ENCODE data around the gene JMJD8.
"Not testable (repeated sequence)": the region's sequence is repeated elsewhere in the genome, so short reads cannot be mapped to it uniquely, and the experiment has no call there.

JMJD8 gene

GRCh38 chr16:721765-722540, 37.8 kb upstream of the JMJD8 start:
- no peak for DNase-seq (ENCODE audit: low read depth)

- peak; percentile 55 for DNase-seq (ENCODE audit: low read depth)
Observed at GRCh38 chr16:720990-721764, 37.0 kb upstream of the JMJD8 start, which contains the start of gene ANTKMT. Gene ANTKMT, plus strand, starts transcription at chr16:721146. Its CDS starts 129 bp downstream, at chr16:721275.

DNA sequence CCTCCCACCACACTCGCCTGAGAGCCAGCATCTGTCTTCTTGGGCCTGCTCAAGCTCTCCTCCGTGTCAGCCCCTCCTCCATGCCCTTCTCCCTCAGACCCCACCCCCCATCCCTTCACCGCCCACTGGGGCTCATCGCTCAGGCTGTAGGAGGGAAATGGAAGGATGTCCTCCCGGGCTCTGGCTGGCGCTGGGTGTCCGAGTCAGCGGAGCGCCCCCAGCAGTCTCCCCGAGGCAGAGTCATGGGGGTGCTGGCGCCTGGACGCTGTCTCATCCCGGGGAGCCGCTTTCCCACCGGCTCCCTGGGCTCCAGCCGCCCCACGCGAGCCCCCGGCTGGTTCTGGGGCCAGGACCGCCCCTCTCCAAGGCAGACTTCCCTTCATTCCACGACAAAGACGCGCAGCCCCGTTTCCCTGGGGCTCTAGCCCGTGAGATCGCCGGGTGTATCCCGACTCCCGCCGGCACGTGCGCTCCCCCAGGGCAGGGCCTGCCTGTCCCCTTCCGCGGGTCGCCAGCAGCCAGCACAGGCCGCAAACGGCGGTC, 36.4 kb upstream of the JMJD8 start:
- DNase-seq (ENCODE audit: low read depth) = no peak

- no peak for DNase-seq (ENCODE audit: low read depth)
Observed at GRCh38 chr16:719815-720446, 35.8 kb upstream of the JMJD8 start.

- no peak for DNase-seq (ENCODE audit: low read depth)
Observed at GRCh38 chr16:718922-719321, 34.8 kb upstream of the JMJD8 start.

DNA sequence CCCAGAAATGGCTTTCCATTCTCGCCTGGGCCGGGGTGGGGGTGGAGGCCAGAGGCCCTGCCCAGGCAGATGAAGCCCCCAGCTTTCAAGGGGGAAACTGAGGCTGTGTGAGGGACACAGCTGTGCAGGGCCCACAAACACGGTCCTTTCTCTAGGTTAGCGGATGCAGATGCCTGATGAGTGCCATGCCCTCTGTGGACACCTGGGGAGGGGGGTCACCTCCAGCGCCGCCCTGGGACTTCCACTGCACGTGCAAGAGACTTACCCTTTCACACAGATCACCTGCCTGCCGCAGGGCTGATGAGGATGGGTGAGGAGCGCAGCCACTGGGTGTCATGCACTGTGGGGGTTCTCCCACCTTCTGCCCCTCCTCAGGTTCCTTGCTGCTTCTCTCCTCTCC, 34.3 kb upstream of the JMJD8 start:
- no peak for DNase-seq (ENCODE audit: low read depth)

DNA sequence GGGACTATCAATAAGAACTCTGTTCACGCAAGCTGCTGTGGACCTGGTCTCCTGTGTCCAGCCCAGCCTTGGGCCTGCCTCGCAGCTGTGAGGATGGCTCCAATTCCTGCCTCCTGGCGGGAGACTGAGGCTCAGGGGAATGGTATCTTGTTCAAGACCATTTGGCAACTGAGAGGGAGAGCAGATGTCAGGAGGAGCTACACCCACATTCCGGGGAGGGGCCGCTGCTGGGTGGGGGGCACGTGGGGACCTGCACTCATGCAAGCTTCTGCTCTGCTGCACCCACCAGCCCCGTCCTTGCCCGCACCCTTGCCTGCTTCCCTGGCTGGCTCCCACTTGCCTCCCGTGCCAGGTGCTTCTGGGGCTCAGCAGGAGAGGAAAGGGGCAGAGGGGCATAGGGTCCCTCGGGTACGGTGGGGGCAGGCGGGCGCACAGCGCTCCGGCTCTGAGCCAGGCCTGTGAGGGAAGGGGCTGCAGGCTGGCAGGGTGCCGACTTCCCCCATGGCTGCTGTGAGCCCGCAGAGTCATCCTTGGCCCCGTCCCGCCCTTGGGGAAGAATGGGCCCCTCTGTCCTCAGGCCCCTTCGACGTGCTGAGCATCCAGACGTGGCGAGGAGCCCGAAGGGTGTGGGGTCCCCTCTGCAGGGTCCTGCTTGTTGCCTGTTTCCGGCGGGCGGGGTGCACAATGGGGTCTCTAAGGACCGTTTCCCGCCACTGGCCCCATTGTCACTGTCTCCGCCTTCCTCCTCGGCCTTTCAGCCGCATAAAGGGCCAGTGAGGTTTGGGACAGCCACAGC, 33.5 kb upstream of the JMJD8 start:
- no peak for DNase-seq (ENCODE audit: low read depth)

DNA sequence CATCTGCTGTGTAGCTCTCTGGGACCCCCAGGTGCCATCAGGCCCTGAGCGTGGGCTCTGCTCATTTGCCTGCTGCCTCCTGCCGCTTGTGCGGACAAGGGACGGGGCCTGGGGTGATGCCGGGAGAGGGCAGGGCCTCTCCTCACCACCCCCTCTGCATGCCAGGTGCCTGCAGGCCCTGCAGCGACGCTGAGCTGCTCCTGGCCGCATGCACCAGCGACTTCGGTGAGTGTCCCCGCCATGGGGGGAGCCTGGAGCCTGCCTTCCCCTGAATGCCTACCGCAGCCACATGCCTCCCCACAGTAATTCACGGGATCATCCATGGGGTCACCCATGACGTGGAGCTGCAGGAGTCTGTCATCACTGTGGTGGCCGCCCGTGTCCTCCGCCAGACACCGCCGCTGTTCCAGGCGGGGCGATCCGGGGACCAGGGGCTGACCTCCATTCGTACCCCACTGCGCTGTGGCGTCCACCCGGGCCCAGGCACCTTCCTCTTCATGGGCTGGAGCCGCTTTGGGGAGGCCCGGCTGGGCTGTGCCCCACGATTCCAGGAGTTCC, 32.7 kb upstream of the JMJD8 start:
- no peak for DNase-seq (ENCODE audit: low read depth)

DNA sequence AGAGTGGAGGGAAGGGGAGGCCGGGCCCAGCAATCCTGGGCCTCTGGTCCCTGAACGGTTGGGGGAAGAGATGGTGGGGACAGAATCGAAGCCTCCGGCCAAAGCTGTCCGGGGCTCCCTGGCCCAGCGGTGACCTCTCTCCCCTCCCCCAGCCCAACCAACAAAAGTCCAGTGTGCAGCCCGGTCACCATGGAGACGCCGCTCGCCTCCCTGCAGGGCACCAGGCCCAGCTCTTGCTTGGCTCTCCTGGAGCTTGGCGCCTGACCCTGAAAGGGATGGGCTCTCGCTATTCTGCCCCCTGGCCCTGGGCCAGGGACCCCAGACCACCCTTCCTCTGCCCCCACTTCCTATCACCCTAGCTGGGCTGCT, 32.0 kb upstream of the JMJD8 start:
- no peak for DNase-seq (ENCODE audit: low read depth)

DNA sequence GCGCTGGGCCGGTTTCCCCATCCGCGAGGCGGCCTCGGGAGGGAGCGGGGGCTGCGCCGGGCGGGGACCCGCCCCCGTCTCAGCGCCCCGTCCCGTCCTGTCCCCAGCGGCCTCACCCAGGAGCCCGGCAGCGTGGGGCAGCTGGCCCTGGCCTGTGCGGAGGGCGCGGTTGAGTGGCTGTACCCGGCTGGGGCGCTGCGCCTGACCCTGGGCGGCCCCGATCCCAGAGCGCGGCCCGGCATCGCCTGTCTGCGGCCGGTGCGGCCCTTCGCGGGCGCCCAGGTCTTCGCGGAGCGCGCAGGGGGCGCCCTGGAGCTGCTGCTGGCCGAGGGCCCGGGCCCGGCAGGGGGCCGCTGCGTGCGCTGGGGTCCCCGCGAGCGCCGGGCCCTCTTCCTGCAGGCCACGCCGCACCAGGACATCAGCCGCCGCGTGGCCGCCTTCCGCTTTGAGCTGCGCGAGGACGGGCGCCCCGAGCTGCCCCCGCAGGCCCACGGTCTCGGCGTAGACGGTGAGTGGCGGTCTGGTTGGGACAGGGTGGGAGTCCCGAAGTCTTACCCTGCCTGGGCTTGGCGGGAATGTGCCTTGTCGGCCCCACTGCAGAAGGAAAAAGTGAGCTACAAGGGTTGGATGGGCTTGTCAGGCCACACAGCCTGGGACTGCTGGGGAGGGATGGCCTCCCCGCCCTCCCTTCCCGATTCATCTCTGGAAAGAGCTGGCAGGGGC, 31.5 kb upstream of the JMJD8 start:
- no peak for DNase-seq (ENCODE audit: low read depth)

GRCh38 chr16:714558-715476, 30.7 kb upstream of the JMJD8 start, which contains the start of gene METRN:
Gene METRN, plus strand, starts transcription at chr16:715118. Its CDS starts 172 bp downstream, at chr16:715290.
- peak; percentile 81 for DNase-seq (ENCODE audit: low read depth)

GRCh38 chr16:714079-714478, 29.9 kb upstream of the JMJD8 start:
- DNase-seq (ENCODE audit: low read depth) = no peak

GRCh38 chr16:712740-713250, 28.7 kb upstream of the JMJD8 start:
- DNase-seq (ENCODE audit: low read depth) = not testable (repeated sequence)

DNA sequence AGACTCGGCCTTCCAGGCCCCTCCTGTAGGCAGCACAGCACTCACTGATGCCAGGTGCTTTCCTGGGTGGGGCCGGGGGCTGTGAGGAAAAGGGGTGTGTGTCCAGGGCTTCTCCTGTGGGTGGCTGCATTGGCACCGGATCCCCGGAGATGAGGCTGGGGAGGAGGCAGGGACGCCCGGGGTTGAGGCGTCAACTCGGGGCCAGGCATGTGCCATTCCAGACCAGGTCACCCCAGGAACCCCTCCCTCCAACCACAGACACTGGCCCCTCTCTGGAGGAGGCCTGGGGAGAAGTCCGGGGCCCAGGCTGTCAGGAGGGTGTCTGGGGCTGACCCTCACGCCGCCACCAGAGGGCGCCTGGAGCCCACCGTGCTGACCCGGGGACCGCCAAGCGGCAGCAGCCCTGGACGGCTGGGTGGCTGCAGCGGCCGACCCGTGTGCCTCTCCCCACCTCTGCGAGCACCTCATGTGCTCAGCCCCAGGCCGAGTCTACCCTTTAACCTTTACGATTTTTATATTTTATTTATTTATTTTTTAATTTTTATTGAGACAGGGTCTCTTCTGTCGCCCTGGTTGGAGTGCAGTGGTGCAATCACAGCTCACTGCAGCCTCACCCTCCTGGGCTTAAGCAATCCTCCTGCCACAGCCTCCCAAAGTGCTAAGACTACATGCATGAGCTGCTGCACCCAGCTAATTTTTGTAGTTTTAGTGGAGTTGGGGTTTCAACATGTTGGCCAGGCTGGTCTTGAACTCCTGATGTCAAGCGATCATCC, 27.6 kb upstream of the JMJD8 start:
- DNase-seq (ENCODE audit: low read depth) = peak; percentile 72

DNA sequence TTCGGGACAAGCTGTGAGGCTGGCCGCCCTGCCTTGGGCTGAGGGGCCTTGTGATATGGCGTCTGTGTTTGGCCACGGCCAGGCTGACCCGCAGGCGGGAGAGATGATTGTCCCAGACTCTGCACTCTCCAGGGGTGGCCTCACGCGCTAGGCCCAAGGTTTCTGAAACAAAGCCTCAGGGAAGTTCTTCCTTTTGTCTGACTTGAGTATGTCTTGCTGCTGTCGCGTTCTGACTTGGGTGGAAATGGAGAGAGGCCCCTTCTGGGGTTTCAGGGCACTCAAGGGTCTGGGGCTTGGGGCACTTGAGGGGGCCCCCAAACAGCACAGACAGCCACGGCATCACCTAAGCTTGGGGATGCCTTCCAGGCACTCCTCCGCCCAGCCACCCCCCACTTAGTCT, 26.9 kb upstream of the JMJD8 start:
- no peak for DNase-seq (ENCODE audit: low read depth)

DNA sequence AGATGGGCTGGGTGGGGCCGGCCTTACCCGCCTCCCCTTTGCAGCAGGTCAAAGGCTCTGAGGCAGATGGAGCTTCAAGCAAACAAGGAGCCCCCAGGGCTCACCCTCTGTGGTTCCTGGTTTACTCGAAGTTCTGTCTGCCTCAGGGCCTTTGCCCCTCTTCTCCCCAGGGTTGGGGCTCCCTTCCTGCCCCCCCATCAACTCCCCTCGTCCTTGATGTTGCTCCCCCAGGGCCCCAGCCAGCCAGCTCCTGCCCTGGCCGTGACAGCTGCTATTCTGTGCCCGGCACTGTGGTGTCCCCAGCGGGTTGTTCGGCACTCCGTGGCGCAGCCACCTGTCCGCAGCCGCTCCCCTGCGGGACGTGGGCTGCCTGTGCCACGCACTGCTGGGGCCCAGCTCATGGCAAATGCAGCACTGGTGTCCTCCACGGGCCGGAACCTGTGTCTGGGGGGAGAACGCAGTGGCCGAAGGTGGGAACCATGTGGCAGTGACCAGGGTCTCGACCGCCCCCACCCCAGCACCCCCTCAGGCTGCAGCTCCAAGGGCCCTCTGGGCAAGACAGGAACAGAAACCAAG, 26.5 kb upstream of the JMJD8 start:
- no peak for DNase-seq (ENCODE audit: low read depth)

GRCh38 chr16:709566-710499, 25.7 kb upstream of the JMJD8 start:
- no peak for DNase-seq (ENCODE audit: low read depth)

Data from stimulated activated CD8-positive, alpha-beta memory T cell treated with anti-CD3 and anti-CD28 coated beads, Interleukin-15, amount 100 ng/mL, for 24 hours (primary cell).